CD14-positive monocyte (primary cell): Measurements from ENCODE around the gene CXADR. TPM values are rescaled to one million over a fixed set of nuclear protein-coding genes. Genes with fewer than 3 reads are reported as not detected.

ENCODE experiments used
- DNase-seq, 3 donors: peaks; one replicate each; pipeline ENCODE4 v3.0.0-alpha.2; 2011 to 2022
- H2AFZ ChIP-seq: 2 replicates; pipeline ENCODE4 v1.6.0; 2012; ENCODE audit warnings: mild to moderate bottlenecking, low read depth, low read length, inconsistent platforms; ENCODE audit not compliant: insufficient read depth, poor library complexity, severe bottlenecking
- H3K27ac ChIP-seq, 2 donors: 1 replicate in 1 of 2; 2 replicates in 1 of 2; pipeline ENCODE4 v1.5.1; 2012 to 2013; ENCODE audit warnings: low read length in 2 of 2, control low read depth in 1 of 2, inconsistent platforms in 1 of 2, low read depth in 1 of 2, mild to moderate bottlenecking in 1 of 2
- H3K27me3 ChIP-seq, 2 donors: one replicate each; pipeline versions ENCODE4 v1.6.0 to v1.6.1; 2011 to 2013; ENCODE audit warnings: low read length in 2 of 2; ENCODE audit not compliant: control insufficient read depth in 2 of 2, insufficient read depth in 2 of 2
- H3K36me3 ChIP-seq, 2 donors: replicated peaks in 1 of 2; 1 replicate in 1 of 2; 2 replicates in 1 of 2; pipeline versions ENCODE4 v1.5.1 to v1.6.1; 2012 to 2013; ENCODE audit warnings: low read length in 2 of 2, control low read depth in 1 of 2, inconsistent platforms in 1 of 2, mild to moderate bottlenecking in 1 of 2; ENCODE audit not compliant: insufficient read depth in 2 of 2, control insufficient read depth in 1 of 2
- H3K4me1 ChIP-seq, 2 donors: 1 replicate in 1 of 2; 2 replicates in 1 of 2; pipeline versions ENCODE4 v1.5.1 to v1.6.1; 2012 to 2013; ENCODE audit warnings: low read length in 2 of 2, control low read depth in 1 of 2, inconsistent platforms in 1 of 2, mild to moderate bottlenecking in 1 of 2, moderate library complexity in 1 of 2; ENCODE audit not compliant: insufficient read depth in 2 of 2, control insufficient read depth in 1 of 2
- H3K4me2 ChIP-seq: replicated peaks from 2 replicates; pipeline ENCODE3; 2012; ENCODE audit warnings: low read length, moderate library complexity, mild to moderate bottlenecking; ENCODE audit not compliant: poor library complexity, severe bottlenecking; ENCODE audit errors: extremely low read depth
- H3K4me3 ChIP-seq, 3 experiments: fragments of 200-600 bp in 1 of 3; sonication (generic) in 1 of 3; replicated peaks in 1 of 3; 1 replicate in 2 of 3; 2 replicates in 1 of 3; pipeline ENCODE4 v1.5.1; 2011 to 2013; ENCODE audit warnings: low read length in 3 of 3, mild to moderate bottlenecking in 3 of 3, control low read depth in 2 of 3, low read depth in 2 of 3, inconsistent platforms in 1 of 3, moderate library complexity in 1 of 3
- H3K79me2 ChIP-seq: 2 replicates; pipeline ENCODE4 v1.6.0; 2012; ENCODE audit warnings: mild to moderate bottlenecking, control low read depth, inconsistent platforms, low read length, moderate library complexity; ENCODE audit not compliant: insufficient read depth
- H3K9ac ChIP-seq: 2 replicates; pipeline ENCODE4 v1.6.0; 2017; ENCODE audit warnings: low read length, mild to moderate bottlenecking; ENCODE audit not compliant: insufficient read depth, poor library complexity, severe bottlenecking
- H3K9me3 ChIP-seq, 2 donors: replicated peaks in 1 of 2; 1 replicate in 1 of 2; 2 replicates in 1 of 2; pipeline versions ENCODE4 v1.5.1 to v1.6.1; 2012 to 2013; ENCODE audit warnings: low read length in 2 of 2, control low read depth in 1 of 2; ENCODE audit not compliant: control insufficient read depth in 1 of 2, insufficient read depth in 1 of 2
- H4K20me1 ChIP-seq: 2 replicates; pipeline ENCODE4 v1.6.0; 2012; ENCODE audit warnings: mild to moderate bottlenecking, low read length, control low read depth, moderate library complexity; ENCODE audit not compliant: insufficient read depth
- H3K27ac Mint-ChIP-seq, 7 donors: one replicate each; pipeline ENCODE4 v1.8.0; 2020; ENCODE audit warnings: mild to moderate bottlenecking in 7 of 7, mixed read lengths in 7 of 7, moderate library complexity in 6 of 7, inconsistent platforms in 2 of 7
- H3K27me3 Mint-ChIP-seq, 3 donors: one replicate each; pipeline ENCODE4 v1.8.0; 2021 to 2022; ENCODE audit warnings: low read depth in 3 of 3, mild to moderate bottlenecking in 3 of 3, mixed read lengths in 3 of 3, moderate library complexity in 3 of 3, inconsistent platforms in 1 of 3
- H3K36me3 Mint-ChIP-seq, 2 donors: one replicate each; pipeline ENCODE4 v1.8.0; 2020; ENCODE audit warnings: mixed read lengths in 2 of 2, inconsistent platforms in 1 of 2, mild to moderate bottlenecking in 1 of 2
- H3K4me1 Mint-ChIP-seq: one replicate; pipeline ENCODE4 v1.8.0; 2020; ENCODE audit warnings: mild to moderate bottlenecking, mixed read lengths
- H3K4me3 Mint-ChIP-seq, 2 donors: one replicate each; pipeline ENCODE4 v1.8.0; 2020; ENCODE audit warnings: mild to moderate bottlenecking in 2 of 2, mixed read lengths in 2 of 2, moderate library complexity in 1 of 2
- H3K9me3 Mint-ChIP-seq, 7 donors: one replicate each; pipeline ENCODE4 v1.8.0; 2020 to 2022; ENCODE audit warnings: mixed read lengths in 7 of 7, mild to moderate bottlenecking in 6 of 7, moderate library complexity in 6 of 7, inconsistent platforms in 2 of 7
- CTCF ChIP-seq: fragments of 200-600 bp; IDR thresholded peaks from one replicate; pipeline ENCODE4 v1.8.0; 2022; ENCODE audit warnings: antibody characterized with exemption, mild to moderate bottlenecking
- WGBS: methylation state at CpG from one replicate; pipeline ENCODE4 v1.1.5; 2013; ENCODE audit warnings: missing lambda C conversion rate; ENCODE audit not compliant: insufficient coverage; 5-methylcytosine and 5-hydroxymethylcytosine counted together
- intact Hi-C, 2 donors: fragments of 100-400 bp; cut with micrococcal nuclease; formaldehyde crosslinking; loops; one replicate each; pipeline versions ENCODE4 v1.15.0 to v1.15.1; 2023
- polyA plus RNA-seq, 3 donors: library from polyadenylated mRNA; depleted of rRNA in 1 of 3; unstranded in 2 of 3; stranded (reverse) in 1 of 3; fragments of 300-500 nt in 2 of 3; fragments of >200 nt in 1 of 3; fragmentation: Illumina TruSeq in 2 of 3; gene quantifications; 1 replicate in 2 of 3; 2 replicates in 1 of 3; pipeline ENCODE4 v1.2.3, GENCODE V29; 2012 to 2021

Gene CXADR
- polyA plus RNA-seq, 3 donors: not detected

- no peaks in the 10 kb centered on the region for H3K79me2 ChIP-seq
- H3K27me3 Mint-ChIP-seq: peaks cover 6 to 12% (median 9%) of the 10 kb centered on the region in 3 donors
- H2AFZ ChIP-seq: no peak overlapping the region
- H3K4me1 Mint-ChIP-seq: no peaks in the 10 kb centered on the region
- TF ChIP-seq CTCF: no peak
- H3K4me1 ChIP-seq: no peaks in the 10 kb centered on the region
- no peaks in the 10 kb centered on the region for H3K27me3 ChIP-seq
- no peaks in the 10 kb centered on the region for H4K20me1 ChIP-seq
- peaks cover 0 to 2% (median under 1%) of the 10 kb centered on the region in 7 donors for H3K9me3 Mint-ChIP-seq
- no peak overlapping the region for H3K27ac ChIP-seq
- 80% methylated on average over 1 of the region's 2 CpGs for WGBS
- intact Hi-C loops: no loop called here
- H3K36me3 ChIP-seq: no peaks in the 10 kb centered on the region
- no peak for DNase-seq
- no peaks in the 10 kb centered on the region for H3K9me3 ChIP-seq
- H3K27ac Mint-ChIP-seq: no peak overlapping the region
- H3K4me2 ChIP-seq: no peak overlapping the region
- H3K4me3 ChIP-seq: no peak overlapping the region
- no peak overlapping the region for H3K9ac ChIP-seq
- no peak overlapping the region for H3K4me3 Mint-ChIP-seq
- H3K36me3 Mint-ChIP-seq: no peaks in the 10 kb centered on the region
These were observed 109.2 kb downstream of the CXADR start for GRCh38 chr21:17622018-17622417.

- no peak overlapping the region for H3K27ac ChIP-seq
- Mint-ChIP-seq H3K27me3 (peaks cover 0 to 3% (median 1%) of the 10 kb centered on the region in 3 donors), H3K36me3 (no peaks in the 10 kb centered on the region), H3K4me1 (peaks cover 3% of the 10 kb centered on the region), H3K27ac (no peak overlapping the region), H3K4me3 (no peak overlapping the region), H3K9me3 (peaks cover 1 to 11% (median 4%) of the 10 kb centered on the region in 7 donors)
- H3K9me3 ChIP-seq: no peaks in the 10 kb centered on the region
- no peak overlapping the region for H3K9ac ChIP-seq
- TF ChIP-seq CTCF: no peak
- intact Hi-C loops: no loop called here
- no peak overlapping the region for H3K4me3 ChIP-seq
- H3K27me3 ChIP-seq: no peaks in the 10 kb centered on the region
- no peaks in the 10 kb centered on the region for H3K36me3 ChIP-seq
- H3K4me1 ChIP-seq: no peaks in the 10 kb centered on the region
- DNase-seq: no peak
- 100% methylated on average over 1 of the region's 4 CpGs for WGBS
- H3K79me2 ChIP-seq: no peaks in the 10 kb centered on the region
- no peak overlapping the region for H2AFZ ChIP-seq
- H4K20me1 ChIP-seq: no peaks in the 10 kb centered on the region
- H3K4me2 ChIP-seq: no peak overlapping the region
These were observed 118.4 kb downstream of the CXADR start for GRCh38 chr21:17631195-17631594.
